ENCODE results near the gene BAK1.

GRCh38 chr6:33610067-33610466, 30.0 kb upstream of the BAK1 start:
- TF ChIP-seq CTCF (IDR thresholded peaks at IDR 0.05; ENCODE audit: low read depth, low read length) = no peak
- TF ChIP-seq EZH2phosphoT487 (IDR thresholded peaks at IDR 0.05; ENCODE audit: low read depth) = no peak
